Esophagus mucosa (tissue), 1 donor: Measurements from ENCODE around the gene SLC5A12. TPM values are rescaled to one million over a fixed set of nuclear protein-coding genes. Genes with fewer than 3 reads are reported as not detected.
A peak's percentile ranks its signal among the peaks of the same experiment; 100 is the strongest.

ENCODE experiments used
- ATAC-seq: fragments of 200-7000 bp; cut with Tn5 transposase; one replicate; pipeline ENCODE4 v1.9.1; 2020
- total RNA-seq: library from RNA; stranded (reverse); gene quantifications from one replicate; pipeline ENCODE4 v1.2.4, GENCODE V29; 2023
- donor health status: DM: yes; HTN: yes; CAD: no.

Gene SLC5A12, protein sequence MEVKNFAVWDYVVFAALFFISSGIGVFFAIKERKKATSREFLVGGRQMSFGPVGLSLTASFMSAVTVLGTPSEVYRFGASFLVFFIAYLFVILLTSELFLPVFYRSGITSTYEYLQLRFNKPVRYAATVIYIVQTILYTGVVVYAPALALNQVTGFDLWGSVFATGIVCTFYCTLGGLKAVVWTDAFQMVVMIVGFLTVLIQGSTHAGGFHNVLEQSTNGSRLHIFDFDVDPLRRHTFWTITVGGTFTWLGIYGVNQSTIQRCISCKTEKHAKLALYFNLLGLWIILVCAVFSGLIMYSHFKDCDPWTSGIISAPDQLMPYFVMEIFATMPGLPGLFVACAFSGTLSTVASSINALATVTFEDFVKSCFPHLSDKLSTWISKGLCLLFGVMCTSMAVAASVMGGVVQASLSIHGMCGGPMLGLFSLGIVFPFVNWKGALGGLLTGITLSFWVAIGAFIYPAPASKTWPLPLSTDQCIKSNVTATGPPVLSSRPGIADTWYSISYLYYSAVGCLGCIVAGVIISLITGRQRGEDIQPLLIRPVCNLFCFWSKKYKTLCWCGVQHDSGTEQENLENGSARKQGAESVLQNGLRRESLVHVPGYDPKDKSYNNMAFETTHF
- not detected for total RNA-seq

DNA sequence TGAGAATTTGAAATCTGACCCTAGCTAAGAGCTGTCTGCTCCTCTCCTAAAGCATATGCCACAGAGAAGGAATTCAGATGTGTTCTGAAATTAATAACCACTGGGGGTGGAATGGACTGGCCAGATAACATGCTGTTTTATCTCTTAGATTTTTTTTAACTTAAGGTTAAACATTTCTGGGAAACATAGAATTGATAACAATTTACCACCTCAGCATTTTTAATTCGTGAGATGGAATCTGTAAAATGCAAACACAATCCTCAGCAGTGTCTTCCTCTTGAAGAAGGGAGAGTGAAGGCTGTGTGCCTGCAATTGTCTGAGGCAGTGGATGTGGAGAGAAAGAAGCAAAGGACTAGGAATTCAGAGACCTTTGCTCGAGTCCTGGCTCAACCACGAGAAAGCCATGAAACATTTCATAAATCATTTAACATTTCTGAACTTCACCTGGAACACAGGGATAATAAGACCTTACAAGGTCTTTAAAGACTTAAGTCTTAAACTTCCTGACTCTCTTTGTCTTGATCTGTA lies at the start of gene SLC5A12:
Gene SLC5A12, minus strand, starts transcription at position 113 of the 528 bp plus-strand sequence. CDS start 346 bp downstream, outside the sequence.
- no peak for ATAC-seq

DNA sequence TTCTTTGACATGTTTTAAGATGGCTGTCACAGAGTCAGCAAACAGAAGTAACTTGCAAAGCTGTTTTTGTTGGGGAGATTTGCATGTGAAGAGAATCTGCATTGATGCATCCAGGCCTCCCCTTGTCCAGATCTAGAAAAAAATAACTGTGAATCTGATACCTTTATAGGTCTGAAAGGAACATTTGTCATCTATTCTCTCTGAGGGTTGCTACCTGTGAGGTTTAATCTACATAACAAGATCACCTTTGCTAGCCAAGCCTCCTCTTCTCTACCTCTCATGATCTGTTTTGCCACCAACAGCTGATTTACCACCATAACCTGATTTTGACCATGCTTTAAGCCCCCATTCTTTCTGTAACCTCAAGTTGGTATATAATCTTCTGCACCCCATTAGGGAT lies 47.2 kb upstream of the SLC5A12 start:
- ATAC-seq = no peak

DNA sequence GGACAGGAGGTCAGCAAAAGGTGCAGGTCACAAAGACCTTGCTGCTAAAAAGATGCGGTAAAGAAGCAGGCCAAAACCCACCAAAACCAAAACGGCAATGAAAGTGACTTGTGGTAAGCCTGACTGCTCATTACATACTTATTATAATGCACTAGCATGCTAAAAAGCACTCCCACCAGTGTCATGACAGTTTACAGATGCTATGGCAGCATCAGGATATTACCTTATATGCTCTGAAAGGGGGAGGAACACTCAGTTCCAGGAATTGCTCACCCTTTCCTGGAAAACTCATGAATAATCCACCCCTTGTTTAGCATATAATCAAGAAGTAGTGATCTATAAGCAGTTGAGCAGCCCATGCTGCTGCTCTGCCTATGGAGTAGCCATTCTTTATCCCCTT lies 45.2 kb upstream of the SLC5A12 start:
- no peak for ATAC-seq

DNA sequence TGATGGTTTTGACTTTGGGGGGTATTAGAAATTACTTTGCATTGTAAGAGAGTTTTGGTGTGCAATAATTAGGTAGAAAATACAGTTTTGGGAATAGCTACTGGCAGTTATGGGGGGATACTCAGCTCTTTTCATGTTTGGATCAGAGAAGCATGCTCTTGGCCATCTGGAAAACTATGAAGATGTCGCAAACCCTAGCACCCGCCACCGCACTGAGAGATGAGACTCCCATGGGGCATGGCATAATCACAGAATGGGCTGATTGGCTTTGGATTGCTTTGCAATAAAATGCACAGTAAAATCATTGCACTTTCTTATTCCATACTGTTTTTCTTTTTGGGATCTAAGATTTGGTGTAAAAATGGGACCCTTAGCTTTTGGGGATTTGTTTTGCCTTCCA lies 43.5 kb upstream of the SLC5A12 start:
- no peak for ATAC-seq

DNA sequence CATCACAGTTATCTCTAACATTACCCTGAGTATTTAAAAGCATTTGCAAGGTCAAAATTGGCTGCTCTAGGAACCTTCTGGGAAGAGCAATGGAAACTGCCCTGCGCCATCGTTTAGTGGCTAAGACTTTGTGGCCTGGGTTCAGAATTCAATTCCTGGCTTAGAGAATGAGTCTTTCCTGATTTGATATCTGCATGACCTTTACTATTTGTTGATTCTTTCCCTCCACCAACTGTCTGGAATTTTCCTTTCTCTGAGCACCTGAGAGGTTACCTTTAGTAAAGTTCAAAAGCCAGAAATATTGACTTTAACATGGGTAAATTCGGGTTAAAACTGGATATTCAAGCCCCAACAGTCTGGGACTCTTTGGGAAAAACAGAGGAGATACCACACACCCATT lies 43.0 kb upstream of the SLC5A12 start:
- ATAC-seq = no peak

DNA sequence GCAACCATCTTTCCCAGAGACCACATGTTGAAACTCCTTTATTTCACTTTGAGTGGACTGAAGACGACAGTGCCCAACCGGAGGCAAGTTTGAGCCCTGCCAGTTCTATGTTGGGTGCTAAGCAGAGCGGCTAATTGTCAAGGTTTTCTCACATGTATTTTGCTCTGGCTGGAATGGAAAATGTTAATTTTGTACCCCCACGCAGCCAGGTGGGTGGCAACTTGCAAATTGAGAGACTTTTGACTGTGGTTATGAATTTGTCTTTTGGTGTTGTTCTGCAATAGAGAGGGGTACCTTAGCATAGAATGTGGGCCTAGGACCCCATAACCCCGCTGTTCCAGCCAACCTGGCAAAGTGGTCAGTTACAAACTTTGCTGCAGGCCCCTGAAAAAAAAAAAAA lies 42.5 kb upstream of the SLC5A12 start:
- ATAC-seq = no peak

DNA sequence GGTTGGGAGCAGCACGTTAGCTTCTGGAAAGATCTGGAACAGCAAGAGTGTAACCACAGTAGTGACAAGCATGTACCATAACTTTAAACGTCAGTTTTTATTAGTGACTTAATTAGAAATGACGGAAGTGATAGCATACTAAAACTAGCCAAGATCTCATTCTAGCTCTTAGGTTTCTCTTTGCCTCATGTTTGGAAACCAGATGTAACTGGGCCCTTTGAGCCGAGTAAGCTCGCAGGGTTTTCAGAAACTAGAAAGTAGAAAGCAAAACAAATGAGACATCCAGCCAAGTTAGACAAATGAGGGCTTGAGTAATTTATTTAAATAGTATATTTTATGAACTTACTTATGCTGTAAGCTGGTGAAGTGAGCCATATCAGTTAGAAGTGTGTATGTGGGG lies 40.2 kb upstream of the SLC5A12 start:
- ATAC-seq = no peak

DNA sequence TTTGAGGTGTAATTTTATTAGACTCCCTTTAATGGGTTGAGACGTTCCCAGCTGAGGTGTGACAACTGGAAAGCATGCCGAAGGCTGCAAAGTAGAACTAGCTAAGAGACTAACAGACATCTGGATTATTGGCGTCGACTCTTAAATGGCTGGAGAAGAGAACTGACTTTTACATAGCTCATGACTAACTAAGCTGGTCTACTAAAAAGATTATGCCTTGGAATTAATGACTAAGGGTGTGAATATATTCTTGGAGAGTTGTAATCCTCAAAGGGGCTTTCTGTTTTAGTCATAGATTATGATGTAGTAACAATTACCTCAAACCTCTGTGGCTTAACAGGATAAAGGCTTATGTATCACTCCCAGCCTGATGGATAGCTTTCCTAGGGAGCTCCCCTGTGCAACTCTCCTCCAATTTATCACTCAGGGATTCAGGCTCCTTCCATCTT lies 39.5 kb upstream of the SLC5A12 start:
- peak; percentile 88 for ATAC-seq

DNA sequence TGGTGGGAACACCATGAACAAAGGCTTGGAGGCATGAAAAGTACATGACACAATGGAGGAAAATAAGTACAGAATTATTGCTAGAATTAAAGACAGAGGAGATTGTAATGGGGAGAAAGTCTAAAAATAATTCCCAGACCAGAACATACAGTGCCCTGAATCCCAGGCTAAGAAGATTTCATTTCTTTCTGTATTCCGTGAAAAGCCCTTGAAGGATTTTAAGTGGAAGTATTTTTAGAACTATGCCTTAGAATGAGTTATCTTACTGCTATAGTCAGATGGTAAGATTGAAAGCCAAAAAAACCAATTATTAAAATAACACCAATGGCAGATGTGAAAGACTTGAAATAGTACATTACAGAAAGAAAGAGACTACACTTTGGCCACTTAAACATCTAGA lies 36.1 kb upstream of the SLC5A12 start:
- no peak for ATAC-seq

DNA sequence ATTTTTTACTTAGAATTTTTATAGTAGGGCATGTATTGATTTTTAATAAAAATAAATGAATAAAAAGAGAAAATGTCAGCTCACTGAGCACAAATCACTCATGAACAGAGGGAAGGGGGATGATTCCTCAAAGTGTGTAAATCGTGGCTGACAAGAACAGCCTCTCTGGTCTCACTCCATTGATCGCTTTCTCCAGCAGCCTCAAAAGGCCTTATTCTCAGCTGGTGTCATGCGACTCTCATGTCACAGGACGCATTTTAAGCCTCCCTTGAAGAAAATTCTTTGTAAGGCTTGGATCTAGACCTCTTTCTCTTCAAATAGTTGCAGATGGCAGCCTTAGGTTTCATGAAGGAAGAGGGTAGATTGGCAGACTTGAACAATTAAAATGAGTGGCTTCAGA lies 33.9 kb upstream of the SLC5A12 start:
- ATAC-seq = no peak

DNA sequence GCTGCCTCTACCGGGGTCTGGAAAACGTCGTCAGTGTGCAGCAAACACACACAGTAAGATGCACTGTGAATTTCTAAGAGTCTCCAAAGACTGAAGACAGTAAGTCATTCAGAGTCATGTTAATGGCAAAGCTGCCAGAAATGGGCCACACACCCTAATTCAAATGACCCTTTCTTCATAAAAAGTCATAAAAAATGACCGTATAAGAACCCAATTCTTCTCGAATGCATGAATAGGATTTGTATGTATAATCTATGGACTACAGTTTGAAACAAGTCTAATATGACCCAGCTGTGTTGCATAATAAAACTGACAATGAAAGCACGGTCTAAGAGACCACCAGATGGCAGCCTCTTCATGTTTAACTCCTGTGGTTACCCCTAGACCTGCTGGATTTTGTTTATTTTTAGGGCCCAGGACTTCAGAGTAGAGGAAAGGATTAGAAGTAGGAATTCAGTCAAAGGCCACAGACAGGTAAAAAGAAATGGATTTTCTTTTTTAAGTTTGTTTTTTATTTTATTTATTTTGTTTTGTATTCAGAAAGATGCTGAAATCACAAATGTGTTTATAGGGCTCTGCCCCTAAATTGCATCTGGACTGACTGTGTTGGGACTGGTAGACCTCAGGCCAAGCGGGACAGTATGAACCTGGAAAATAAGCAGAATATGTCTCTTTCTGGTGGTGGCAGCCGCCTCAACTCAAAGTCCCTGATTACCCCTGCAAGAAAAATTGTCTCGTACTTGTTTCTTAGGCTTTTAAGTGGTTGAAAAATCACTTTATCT lies 32.1 kb upstream of the SLC5A12 start:
- peak; percentile 77 for ATAC-seq

DNA sequence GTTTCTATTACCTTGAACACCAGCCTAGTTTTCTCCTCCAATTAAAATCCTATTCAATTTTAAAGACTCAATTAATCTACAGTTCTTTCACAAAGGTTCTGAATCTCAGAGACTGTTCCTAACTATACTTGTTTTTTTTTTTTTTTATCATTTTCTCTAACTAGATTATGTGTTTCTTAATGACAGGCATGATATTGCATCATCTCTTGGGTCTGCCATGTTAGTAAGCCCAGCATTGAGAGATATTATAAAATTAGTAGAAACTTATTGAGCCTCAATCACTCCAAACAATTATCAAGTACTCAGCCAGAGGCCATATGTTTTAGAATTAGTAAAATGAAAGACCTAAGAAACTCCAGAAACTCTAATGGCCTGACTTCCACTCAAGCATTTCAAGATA lies 28.1 kb upstream of the SLC5A12 start:
- no peak for ATAC-seq

DNA sequence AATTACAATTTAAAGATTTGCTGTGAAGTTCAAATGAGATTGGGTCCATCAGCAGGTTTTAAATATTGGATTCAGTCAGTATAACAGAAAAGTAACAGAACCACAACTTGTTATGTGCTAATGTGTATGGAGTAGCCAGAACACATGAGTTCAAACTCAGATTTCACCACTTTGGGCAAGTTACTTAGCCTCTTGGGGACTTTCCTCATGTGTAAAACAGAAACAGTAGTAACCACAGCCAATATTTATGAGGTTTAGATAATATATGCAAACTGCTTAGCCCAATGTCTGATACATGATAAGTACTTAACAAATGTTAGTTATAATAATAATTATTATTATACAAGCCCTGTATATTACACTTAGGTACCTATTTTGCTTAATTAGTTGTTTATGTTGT lies 21.8 kb upstream of the SLC5A12 start:
- no peak for ATAC-seq

DNA sequence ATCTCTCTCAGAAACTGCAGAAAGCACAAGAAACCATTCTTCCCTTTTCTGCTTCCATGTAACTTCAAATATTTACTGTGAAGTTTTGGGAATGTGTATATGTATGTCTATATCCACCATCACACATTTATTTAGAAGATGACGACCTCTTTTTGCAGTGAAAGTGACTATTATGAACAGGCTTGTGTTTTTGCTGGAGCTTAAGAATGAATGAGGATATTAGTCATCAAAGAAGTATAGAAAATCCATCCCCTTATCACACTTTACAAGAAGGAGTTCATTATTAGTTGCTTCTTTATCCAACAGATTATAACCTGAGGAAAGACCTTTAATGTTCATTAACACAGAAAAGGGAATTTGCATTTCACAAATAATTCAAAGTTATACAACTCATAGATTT lies 21.1 kb upstream of the SLC5A12 start:
- no peak for ATAC-seq

DNA sequence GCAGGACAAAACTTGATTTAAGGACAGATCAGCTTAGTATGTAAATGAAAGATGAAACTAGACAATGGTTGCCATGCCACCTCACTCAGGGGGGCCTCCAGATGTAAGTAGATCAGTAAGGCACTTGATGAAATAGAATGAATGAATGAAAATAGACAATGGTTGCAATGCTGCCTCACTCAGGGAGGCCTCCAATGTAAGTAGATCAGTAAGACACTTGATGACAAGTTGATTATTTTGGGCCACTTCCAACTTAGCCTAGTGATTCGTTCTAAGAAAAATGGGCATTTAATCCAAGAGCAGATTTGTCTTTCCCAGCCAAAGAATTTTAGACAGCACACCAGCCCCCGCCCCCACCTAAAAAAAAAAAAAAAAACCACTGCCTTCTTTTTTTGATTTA lies 19.2 kb upstream of the SLC5A12 start:
- ATAC-seq = no peak

DNA sequence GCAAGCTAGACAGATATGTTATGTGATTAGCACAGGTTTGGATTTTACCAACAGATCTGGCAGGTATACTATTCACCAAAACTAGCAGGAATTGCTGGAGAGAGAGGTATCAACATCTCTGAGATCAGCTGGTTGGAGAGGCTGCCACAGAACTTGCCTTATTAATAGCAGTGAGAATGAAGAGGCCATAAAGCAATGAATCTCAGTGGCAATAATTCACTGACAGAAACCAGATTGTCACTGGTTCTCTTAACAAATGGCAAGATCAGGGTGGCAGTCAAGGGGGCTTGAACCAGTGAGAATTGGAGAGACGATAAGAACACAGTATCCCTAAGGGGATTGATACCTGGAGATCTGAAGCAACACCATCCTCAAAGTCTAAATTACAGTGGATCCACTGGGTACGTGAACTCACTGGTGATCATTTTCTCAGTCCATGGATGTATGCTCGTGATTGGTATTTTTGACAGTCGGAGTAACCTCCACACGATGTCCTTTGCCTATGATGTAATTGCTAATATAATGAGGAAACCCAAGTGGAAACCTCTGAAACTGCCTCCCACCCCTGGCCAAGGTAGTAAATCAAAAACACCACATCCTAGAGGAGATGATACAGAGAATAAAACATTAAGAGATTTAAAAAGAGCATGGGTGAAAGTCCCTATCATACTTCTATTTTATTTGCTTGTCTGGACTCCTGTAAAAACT lies 17.7 kb upstream of the SLC5A12 start:
- no peak for ATAC-seq

DNA sequence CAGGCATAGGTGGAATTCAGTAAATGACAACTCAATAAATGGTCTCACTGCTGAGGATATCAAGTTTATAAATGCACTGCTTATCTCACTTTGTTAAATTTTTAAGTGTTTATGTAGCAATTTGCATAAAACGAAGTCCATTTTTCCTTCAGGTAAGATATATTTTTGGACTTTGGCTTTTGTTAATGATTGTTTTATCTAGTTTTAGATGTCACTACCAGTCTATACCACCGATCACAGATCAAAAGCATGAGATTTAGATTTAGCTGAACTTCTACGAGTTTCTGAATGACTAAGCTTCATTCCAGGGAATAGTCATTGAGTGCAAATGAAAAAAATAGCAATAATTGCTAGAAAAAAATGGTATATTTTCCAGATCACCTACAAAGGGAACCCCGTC lies 12.8 kb upstream of the SLC5A12 start:
- no peak for ATAC-seq

DNA sequence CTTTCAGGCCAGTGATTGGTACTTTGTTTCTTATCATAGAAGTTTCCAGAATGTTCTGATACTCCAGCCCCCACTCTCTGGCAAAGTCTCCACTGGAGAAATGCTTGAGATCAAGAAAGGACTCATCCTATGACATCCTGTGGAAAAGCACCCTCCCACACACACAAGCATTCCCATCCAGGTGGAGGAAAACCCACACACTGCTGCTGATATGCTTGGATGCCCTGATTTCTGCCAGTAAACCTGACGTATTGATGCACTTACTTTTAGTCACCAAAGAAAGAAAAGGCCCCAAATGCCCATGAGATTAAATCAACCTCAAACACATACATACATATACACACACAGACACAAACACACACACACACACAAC lies 9.2 kb upstream of the SLC5A12 start:
- ATAC-seq = no peak

DNA sequence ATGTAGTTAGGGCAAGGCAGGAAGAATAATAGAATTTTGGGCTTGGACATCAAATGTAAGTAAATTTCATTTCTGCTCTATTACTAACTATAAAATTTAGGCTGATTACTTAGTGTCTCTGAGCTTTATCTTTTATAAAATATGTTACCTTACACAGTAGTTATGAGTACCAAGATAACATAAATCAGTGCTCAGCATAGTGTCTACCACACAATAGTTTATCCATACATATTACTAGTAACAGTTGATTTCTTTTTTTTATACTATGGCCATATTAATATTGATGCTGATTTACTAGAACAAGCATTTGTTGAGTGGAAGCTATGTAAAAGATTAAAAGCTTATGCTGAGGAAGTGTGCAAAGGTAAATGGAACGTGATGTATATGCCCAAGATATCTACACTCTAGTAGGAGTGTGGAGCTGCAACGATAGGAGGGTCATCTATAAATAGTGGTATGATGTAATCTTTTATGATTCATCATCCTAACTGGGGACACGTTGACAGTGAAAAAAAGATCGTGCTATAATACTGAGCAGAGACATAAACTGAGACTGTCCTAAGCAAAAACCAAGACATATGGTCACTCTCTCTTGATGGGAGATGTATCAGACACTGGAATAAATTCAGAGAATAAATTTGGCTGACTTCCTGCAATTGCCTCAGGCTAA lies 8.7 kb upstream of the SLC5A12 start:
- no peak for ATAC-seq

DNA sequence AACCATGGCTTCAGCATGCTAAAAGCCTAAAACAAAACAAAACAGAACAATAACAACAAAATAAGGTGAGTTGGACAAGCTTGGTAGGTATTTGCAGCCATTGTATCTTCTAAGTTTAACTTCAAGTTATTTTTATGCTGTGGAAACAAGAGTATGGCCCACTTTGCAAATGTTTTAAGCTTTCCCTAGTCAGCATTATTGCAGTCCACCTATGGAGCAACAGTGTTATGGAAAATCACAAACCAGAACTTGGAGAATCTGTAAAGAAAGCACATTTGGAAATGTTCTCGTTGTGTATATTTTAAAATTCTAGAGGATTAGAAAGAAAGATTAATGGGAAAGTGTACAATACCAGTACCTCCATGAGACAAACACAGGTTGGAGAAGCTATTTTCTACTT lies 7.4 kb upstream of the SLC5A12 start:
- ATAC-seq = no peak

DNA sequence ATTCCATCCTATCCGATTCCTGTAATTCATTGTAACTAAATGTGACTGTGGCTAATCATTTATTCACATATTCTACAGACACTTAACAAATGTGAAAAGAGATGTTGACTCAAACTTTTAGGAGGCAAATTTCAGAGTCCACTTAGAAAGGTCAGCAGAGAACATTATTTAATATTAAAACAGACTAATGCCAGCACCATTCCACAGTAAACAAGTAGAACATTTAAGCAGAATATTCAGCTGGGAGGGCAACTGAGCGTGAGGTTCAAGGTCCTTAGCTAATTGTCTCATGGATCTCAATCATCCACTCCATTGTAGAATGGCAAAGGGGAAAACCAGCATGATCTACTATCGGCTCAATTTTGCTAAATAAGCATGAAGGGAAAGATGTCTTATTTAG lies 5.1 kb upstream of the SLC5A12 start:
- no peak for ATAC-seq

DNA sequence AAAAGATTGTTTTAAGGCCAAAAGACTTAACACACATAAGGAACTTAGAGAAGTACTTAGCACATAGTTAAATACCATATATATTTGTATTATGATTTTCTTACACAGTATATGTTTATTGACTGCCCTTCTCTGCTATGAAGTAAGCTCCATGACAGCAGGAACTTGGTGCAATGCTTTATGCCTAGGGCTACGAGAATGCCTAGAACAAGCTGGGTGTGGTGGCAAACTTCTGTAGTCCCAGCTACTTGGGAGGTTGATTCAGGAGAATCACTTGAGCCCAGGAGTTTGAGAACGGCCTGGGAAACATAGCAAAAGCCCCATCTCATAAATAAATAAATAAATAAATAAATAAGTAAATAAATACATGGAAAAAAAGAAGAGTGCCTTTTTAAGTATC lies 1.9 kb downstream of the SLC5A12 start:
- no peak for ATAC-seq
